ENCODE measurements around the gene TRIM8.

The TRIM8 gene

DNA sequence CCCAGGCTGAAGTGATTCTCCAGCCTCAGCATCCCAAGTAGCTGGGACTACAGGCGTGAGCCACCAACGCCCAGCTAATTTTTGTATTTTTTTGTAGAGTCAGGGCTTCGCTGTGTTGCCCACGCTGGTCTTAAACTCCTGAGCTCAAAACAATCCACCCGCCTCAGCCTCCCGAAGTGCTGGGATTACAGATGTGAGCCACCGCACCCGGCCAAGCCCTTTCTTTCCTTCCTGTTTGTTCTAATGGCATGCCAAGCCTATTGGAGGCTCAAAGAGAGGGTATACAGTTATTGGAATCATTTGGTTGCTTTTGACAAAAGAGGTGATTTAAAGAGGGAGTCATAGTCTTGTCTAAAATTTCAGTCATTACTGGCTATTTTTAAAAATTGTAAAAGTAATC lies 46.0 kb upstream of the TRIM8 start:
- DNase-seq = no peak
- H3K4me3 ChIP-seq (ENCODE audit: low read depth, low read length) = no peak overlapping the region
- TF ChIP-seq, protein P1, sequence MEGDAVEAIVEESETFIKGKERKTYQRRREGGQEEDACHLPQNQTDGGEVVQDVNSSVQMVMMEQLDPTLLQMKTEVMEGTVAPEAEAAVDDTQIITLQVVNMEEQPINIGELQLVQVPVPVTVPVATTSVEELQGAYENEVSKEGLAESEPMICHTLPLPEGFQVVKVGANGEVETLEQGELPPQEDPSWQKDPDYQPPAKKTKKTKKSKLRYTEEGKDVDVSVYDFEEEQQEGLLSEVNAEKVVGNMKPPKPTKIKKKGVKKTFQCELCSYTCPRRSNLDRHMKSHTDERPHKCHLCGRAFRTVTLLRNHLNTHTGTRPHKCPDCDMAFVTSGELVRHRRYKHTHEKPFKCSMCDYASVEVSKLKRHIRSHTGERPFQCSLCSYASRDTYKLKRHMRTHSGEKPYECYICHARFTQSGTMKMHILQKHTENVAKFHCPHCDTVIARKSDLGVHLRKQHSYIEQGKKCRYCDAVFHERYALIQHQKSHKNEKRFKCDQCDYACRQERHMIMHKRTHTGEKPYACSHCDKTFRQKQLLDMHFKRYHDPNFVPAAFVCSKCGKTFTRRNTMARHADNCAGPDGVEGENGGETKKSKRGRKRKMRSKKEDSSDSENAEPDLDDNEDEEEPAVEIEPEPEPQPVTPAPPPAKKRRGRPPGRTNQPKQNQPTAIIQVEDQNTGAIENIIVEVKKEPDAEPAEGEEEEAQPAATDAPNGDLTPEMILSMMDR (IDR thresholded peaks at IDR 0.05; ENCODE audit: low read depth, low read length, missing control alignments) = no peak
- H3K27ac ChIP-seq = no peak overlapping the region
- in situ Hi-C loops (cut with HindIII; ENCODE audit: low pct_ligation_motif_present, low sequenced_read_pairs) = no loop called here
- peaks cover 7% of the 10 kb centered on the region for H3K36me3 ChIP-seq (replicated peaks)
- no peaks in the 10 kb centered on the region for H3K27me3 ChIP-seq (replicated peaks)

- Histone ChIP-seq H3K36me3 (replicated peaks) (peaks cover 7% of the 10 kb centered on the region), H3K4me3 (ENCODE audit: low read depth, low read length) (no peak overlapping the region), H3K27me3 (replicated peaks) (no peaks in the 10 kb centered on the region), H3K27ac (no peak overlapping the region)
- TF ChIP-seq, protein P1 (IDR thresholded peaks at IDR 0.05; ENCODE audit: low read depth, low read length, missing control alignments) = no peak
- in situ Hi-C loops (cut with HindIII; ENCODE audit: low pct_ligation_motif_present, low sequenced_read_pairs) = no loop called here
- no peak for DNase-seq
Observed at GRCh38 chr10:102599565-102600327, 44.5 kb upstream of the TRIM8 start.

DNA sequence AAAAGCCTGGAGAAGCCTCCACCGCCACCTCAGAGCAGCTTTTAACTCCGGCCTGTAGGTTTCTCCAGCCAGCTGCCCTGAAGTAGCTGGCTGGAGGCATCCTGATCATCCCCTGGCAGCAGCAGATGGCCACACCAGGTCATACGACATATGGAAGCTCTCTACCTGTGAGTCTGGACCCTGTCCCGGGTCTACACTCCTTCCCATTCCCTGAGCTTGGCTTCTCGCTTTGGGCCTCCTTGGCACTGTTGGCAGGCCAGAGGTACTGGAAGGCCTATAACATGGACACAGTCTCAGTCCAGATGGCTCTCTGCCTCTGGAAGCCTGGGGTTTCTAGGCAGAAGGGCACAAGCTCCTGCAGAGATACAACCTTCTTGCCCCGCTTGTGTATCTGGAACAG lies 43.5 kb upstream of the TRIM8 start:
- TF ChIP-seq, protein P1 (IDR thresholded peaks at IDR 0.05; ENCODE audit: low read depth, low read length, missing control alignments) = no peak
- no peak for DNase-seq
- Histone ChIP-seq H3K4me3 (ENCODE audit: low read depth, low read length) (no peak overlapping the region), H3K27me3 (replicated peaks) (no peaks in the 10 kb centered on the region), H3K27ac (no peak overlapping the region), H3K36me3 (replicated peaks) (peaks cover 7% of the 10 kb centered on the region)
- in situ Hi-C loops (cut with HindIII; ENCODE audit: low pct_ligation_motif_present, low sequenced_read_pairs) = no loop called here

DNA sequence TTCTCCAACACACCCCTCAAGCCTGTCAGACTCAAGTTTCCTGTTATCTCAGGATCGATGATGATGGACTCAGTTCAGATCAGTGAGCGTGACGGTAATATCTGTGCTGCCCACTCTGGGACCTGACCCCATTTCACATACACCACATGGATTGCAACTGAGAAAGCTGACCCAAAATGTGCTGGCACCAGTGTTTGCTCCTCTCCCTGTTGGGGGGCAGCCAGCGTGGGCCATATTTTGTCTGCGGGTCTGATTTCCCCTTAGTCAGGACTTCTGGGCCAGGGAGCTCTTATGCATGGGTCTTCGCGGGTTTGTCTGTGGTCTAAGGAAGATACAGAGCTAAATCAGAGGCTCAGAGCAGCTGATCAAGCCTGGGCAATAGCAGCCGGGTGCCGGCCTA lies 42.6 kb upstream of the TRIM8 start:
- H3K4me3 ChIP-seq (ENCODE audit: low read depth, low read length) = no peak overlapping the region
- no peak overlapping the region for H3K27ac ChIP-seq
- TF ChIP-seq, protein P1 (IDR thresholded peaks at IDR 0.05; ENCODE audit: low read depth, low read length, missing control alignments) = no peak
- H3K36me3 ChIP-seq (replicated peaks) = peaks cover 7% of the 10 kb centered on the region
- H3K27me3 ChIP-seq (replicated peaks) = no peaks in the 10 kb centered on the region
- in situ Hi-C loops (cut with HindIII; ENCODE audit: low pct_ligation_motif_present, low sequenced_read_pairs) = no loop called here
- no peak for DNase-seq

DNA sequence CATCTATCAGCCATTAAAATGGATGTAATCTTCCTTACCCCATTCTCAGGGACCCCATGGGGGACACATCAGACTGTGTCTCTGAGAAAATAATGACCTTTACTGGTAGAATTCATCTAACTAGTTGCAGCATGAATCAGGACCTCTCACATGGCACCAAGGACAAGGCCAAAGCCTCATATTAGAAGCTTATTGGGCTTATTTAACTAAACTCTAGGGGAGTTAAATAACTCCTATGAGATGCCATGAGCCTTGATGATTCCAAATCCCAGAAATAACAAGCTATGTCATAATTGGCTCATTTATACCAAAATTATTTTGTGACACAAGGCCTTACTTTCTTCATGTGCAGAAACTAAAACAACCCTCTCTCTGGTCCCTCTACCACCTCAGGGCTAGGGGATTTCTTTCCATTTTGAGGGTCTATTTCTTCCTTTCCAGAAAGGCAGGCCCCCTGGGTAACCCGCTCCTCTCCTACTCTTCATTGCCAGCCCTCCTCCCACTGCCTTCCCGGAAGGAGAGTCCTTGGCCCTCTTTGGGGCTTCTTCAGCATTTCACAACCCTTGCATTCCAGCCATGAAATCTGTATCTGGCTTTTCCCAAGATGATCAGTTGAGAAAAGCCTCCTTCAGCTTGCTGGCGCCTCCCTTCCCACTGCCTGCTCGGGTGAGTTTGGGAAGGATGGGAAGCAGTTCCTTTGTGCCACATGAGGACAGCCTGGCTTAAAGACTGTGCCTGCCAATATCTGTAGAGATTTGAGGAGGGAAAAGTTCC lies 41.8 kb upstream of the TRIM8 start:
- peaks cover 3% of the 10 kb centered on the region for H3K36me3 ChIP-seq (replicated peaks)
- DNase-seq = no peak
- H3K27me3 ChIP-seq (replicated peaks) = no peaks in the 10 kb centered on the region
- H3K27ac ChIP-seq = no peak overlapping the region
- H3K4me3 ChIP-seq (ENCODE audit: low read depth, low read length) = no peak overlapping the region
- TF ChIP-seq, protein P1 (IDR thresholded peaks at IDR 0.05; ENCODE audit: low read depth, low read length, missing control alignments) = no peak
- in situ Hi-C loops (cut with HindIII; ENCODE audit: low pct_ligation_motif_present, low sequenced_read_pairs) = no loop called here

All from brain microvascular endothelial cell (primary cell).